H1 (cell line): ENCODE measurements around the gene KRT72. TPM values are rescaled to one million over a fixed set of nuclear protein-coding genes. Genes with fewer than 3 reads are reported as not detected.

Experiments used
- EGR1 ChIP-seq: IDR thresholded peaks from 2 replicates; pipeline ENCODE4 v1.6.1; 2011; ENCODE audit warnings: low read depth, low read length, borderline replicate concordance
- polyA plus RNA-seq, 7 experiments: library from polyadenylated mRNA; depleted of rRNA in 3 of 7; stranded (reverse) in 5 of 7; unstranded in 2 of 7; fragments of >200 nt in 5 of 7; fragments of 200-250 nt in 2 of 7; gene quantifications; 1 replicate in 5 of 7; 2 replicates in 1 of 7; 4 replicates in 1 of 7; pipeline versions ENCODE4 v1.2.1 to v1.2.3, GENCODE V29; 2011 to 2013; ENCODE audit warnings: missing spikeins in 2 of 7, mixed read lengths in 2 of 7
- total RNA-seq: library from RNA; stranded (reverse); fragmentation: NEBNext Ultra II Directional; extraction: Animal tissue kit (Norgen Biotek cat#: 25700); gene quantifications from 2 replicates; pipeline ENCODE4 v1.2.1, GENCODE V29; 2021
- TF ChIP-seq, protein P1 (sequence below), 3 experiments: IDR thresholded peaks; 1 replicate in 2 of 3; 2 replicates in 1 of 3; pipeline versions ENCODE4 v1.5.1 to v1.6.1; 2011; ENCODE audit warnings: low read length in 3 of 3, mild to moderate bottlenecking in 3 of 3, inconsistent platforms in 2 of 3, low read depth in 1 of 3, moderate library complexity in 1 of 3; ENCODE audit not compliant: insufficient read depth in 1 of 3; ENCODE audit errors: control extremely low read depth in 1 of 3

The KRT72 gene
- total and polyA plus RNA-seq, 2 of the 8 experiments (the other 6 are each of a cell fraction or from before 2014, with no cell fraction given): not detected

DNA sequence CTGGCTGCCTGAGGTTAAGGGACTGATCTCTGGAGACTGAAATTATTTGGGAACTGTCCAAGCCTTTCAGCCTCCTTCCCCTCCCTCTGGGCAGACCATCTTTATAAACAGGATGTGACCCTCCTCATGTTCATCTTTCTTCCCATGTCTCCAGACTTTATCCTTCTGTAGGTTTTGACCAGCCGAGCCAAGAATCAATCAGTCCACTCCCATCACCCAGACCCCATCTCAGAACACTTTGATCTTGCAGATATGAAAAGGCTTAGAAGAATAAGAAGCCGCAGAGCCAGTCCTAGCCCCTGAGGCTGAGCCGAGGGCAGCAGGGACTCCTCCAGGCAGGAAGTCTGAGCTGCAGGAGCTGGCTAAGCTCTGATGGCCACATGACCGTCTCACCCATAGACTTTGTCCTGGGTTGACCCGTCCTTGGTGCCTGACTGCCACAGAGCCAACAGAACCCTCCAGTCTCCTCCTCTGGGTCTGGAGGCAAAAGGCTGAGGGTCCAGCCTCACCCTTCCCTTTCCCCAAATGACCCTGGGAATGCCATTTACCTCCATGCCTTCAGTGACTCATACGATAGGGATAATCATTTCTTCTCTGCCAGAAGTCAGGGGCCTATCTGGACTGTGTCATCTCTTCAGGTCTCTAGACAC lies 49.9 kb downstream of the KRT72 start (continued):
- TF ChIP-seq, protein P1, sequence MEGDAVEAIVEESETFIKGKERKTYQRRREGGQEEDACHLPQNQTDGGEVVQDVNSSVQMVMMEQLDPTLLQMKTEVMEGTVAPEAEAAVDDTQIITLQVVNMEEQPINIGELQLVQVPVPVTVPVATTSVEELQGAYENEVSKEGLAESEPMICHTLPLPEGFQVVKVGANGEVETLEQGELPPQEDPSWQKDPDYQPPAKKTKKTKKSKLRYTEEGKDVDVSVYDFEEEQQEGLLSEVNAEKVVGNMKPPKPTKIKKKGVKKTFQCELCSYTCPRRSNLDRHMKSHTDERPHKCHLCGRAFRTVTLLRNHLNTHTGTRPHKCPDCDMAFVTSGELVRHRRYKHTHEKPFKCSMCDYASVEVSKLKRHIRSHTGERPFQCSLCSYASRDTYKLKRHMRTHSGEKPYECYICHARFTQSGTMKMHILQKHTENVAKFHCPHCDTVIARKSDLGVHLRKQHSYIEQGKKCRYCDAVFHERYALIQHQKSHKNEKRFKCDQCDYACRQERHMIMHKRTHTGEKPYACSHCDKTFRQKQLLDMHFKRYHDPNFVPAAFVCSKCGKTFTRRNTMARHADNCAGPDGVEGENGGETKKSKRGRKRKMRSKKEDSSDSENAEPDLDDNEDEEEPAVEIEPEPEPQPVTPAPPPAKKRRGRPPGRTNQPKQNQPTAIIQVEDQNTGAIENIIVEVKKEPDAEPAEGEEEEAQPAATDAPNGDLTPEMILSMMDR (IDR thresholded peaks at IDR 0.05; ENCODE audit: control extremely low read depth in 1 of 3, insufficient read depth in 1 of 3, low read depth in 1 of 3, low read length in 3 of 3): no peak
- TF ChIP-seq EGR1: no peak
